ENCODE data around the gene LAMTOR3. TPM values are rescaled to one million over a fixed set of nuclear protein-coding genes. Genes with fewer than 3 reads are reported as not detected.
A peak's percentile ranks its signal among the peaks of the same experiment; 100 is the strongest.

LAMTOR3 gene
- total and polyA plus RNA-seq, 4 donors, result 13.5 to 26.3 (median 19.8) TPM

GRCh38 chr4:99856166-99856565, 38.1 kb downstream of the LAMTOR3 start:
- no peak for TF ChIP-seq YY1 (IDR thresholded peaks at IDR 0.05)
- TF ChIP-seq TAF1 (conservative IDR thresholded peaks at IDR 0.05), result no peak
- TF ChIP-seq RAD21 (IDR thresholded peaks at IDR 0.05), result no peak
- TF ChIP-seq ATF3 (IDR thresholded peaks at IDR 0.05), result no peak
- no peak for TF ChIP-seq MAX (IDR thresholded peaks at IDR 0.05)
- no peak for TF ChIP-seq FOXA1 (IDR thresholded peaks at IDR 0.05)
- no peak for TF ChIP-seq EGR1 (IDR thresholded peaks at IDR 0.05; ENCODE audit: low read depth in 2 of 2)
- TF ChIP-seq FOXA2 (IDR thresholded peaks at IDR 0.05), result no peak
- no peak for TF ChIP-seq HNF4G (IDR thresholded peaks at IDR 0.05)
- no peak for TF ChIP-seq ZBTB33 (IDR thresholded peaks at IDR 0.05)
- TF ChIP-seq HNF4A (conservative IDR thresholded peaks at IDR 0.05), result no peak
- no peak for TF ChIP-seq RXRA (IDR thresholded peaks at IDR 0.05)
- no peak for TF ChIP-seq SP1 (IDR thresholded peaks at IDR 0.05)
- no peak for TF ChIP-seq CTCF (IDR thresholded peaks at IDR 0.05; ENCODE audit: low read depth, low read length, missing input control)
- no peak for TF ChIP-seq NR2F2 (IDR thresholded peaks at IDR 0.05)
- TF ChIP-seq REST (IDR thresholded peaks at IDR 0.05), result no peak
- no peak for TF ChIP-seq JUND (IDR thresholded peaks at IDR 0.05)
- TF ChIP-seq GABPA (IDR thresholded peaks at IDR 0.05 in 1 of 2, conservative IDR thresholded peaks at IDR 0.05 in 1 of 2), result no peak
- no peak overlapping the region for H3K4me3 ChIP-seq (ENCODE audit: low read depth in 1 of 3, low read length in 3 of 3)
- 64% methylated on average over 1 of the region's 1 CpG for WGBS
- H3K27ac ChIP-seq (ENCODE audit: low read depth in 1 of 2, low read length in 2 of 2), result peak overlapping the region; percentile 9 to 61
- no peak overlapping the region for H3K9ac ChIP-seq (ENCODE audit: low read depth in 1 of 2, low read length in 2 of 2)
- H3K4me1 ChIP-seq (ENCODE audit: control insufficient read depth in 4 of 4, insufficient read depth in 4 of 4, low read length in 3 of 4), result no peaks in the 10 kb centered on the region
- no peaks in the 10 kb centered on the region for H3K9me3 ChIP-seq (ENCODE audit: control insufficient read depth in 4 of 4, low read length in 3 of 4)
- H3K27me3 ChIP-seq (ENCODE audit: control insufficient read depth in 4 of 4, insufficient read depth in 4 of 4, low read length in 3 of 4), result peaks cover 0 to 2% (median 0%) of the 10 kb centered on the region in 4 donors
- H3K36me3 ChIP-seq (ENCODE audit: control insufficient read depth in 4 of 4, insufficient read depth in 3 of 4, low read depth in 1 of 4, low read length in 3 of 4), result no peaks in the 10 kb centered on the region
- no peak for DNase-seq (ENCODE audit: low spot score)

Data from liver (tissue), 9 donors.